GM12878 (cell line): ENCODE results near the gene PPM1A. TPM values are rescaled to one million over a fixed set of nuclear protein-coding genes. Genes with fewer than 3 reads are reported as not detected.
A peak's percentile ranks its signal among the peaks of the same experiment; 100 is the strongest.

Experiments
- ATF7 ChIP-seq: fragments of 450-650 bp; IDR thresholded peaks from 2 replicates; pipeline ENCODE4 v1.6.1; 2016; ENCODE audit warnings: low read depth, mild to moderate bottlenecking
- BHLHE40 ChIP-seq, 2 experiments: fragments of 450-650 bp in 1 of 2; IDR thresholded peaks; 2 replicates each; pipeline ENCODE4 v1.6.1; 2011 to 2017; ENCODE audit warnings: low read depth in 2 of 2, borderline replicate concordance in 1 of 2, improper control_type of control experiment in 1 of 2, low read length in 1 of 2, mild to moderate bottlenecking in 1 of 2
- CBFB ChIP-seq: IDR thresholded peaks from 2 replicates; pipeline ENCODE4 v1.6.1; 2016; ENCODE audit warnings: antibody characterized with exemption, low read depth
- CHD4 ChIP-seq: fragments of 200-600 bp; sonication (generic); IDR thresholded peaks from 2 replicates; pipeline ENCODE4 v1.6.1; 2016; ENCODE audit warnings: mild to moderate bottlenecking
- CREM ChIP-seq: IDR thresholded peaks from 2 replicates; pipeline ENCODE4 v1.6.1; 2014; ENCODE audit warnings: antibody characterized with exemption, low read depth
- DPF2 ChIP-seq: fragments of 450-650 bp; IDR thresholded peaks from 2 replicates; pipeline ENCODE4 v1.6.1; 2017; ENCODE audit warnings: mild to moderate bottlenecking
- EP300 ChIP-seq, 2 experiments: fragments of 150-350 bp in 1 of 2; IDR thresholded peaks; 2 replicates each; pipeline ENCODE4 v1.6.1; 2011 to 2012; ENCODE audit warnings: low read depth in 2 of 2, low read length in 2 of 2, borderline replicate concordance in 1 of 2, improper control_type of control experiment in 1 of 2, inconsistent platforms in 1 of 2; ENCODE audit not compliant: control insufficient read depth in 1 of 2
- HDAC2 ChIP-seq: fragments of 200-600 bp; sonication (generic); IDR thresholded peaks from 2 replicates; pipeline ENCODE4 v1.6.1; 2017
- HDAC6 ChIP-seq: fragments of 200-600 bp; sonication (generic); IDR thresholded peaks from one replicate; pipeline ENCODE4 v1.8.0; 2017; ENCODE audit warnings: antibody characterized with exemption; ENCODE audit not compliant: unreplicated experiment
- MEF2A ChIP-seq: IDR thresholded peaks from 2 replicates; pipeline ENCODE4 v1.6.1; 2011; ENCODE audit warnings: low read depth, mild to moderate bottlenecking, low read length, moderate library complexity; ENCODE audit not compliant: insufficient read depth
- MTA3 ChIP-seq: IDR thresholded peaks from 2 replicates; pipeline ENCODE4 v1.6.1; 2012; ENCODE audit warnings: low read length, inconsistent platforms, borderline replicate concordance
- NR2C1 ChIP-seq: fragments of 450-650 bp; IDR thresholded peaks from 2 replicates; pipeline ENCODE4 v1.6.1; 2017; ENCODE audit warnings: antibody characterized with exemption, mild to moderate bottlenecking, moderate library complexity
- POLR2AphosphoS2 ChIP-seq: IDR thresholded peaks from 2 replicates; pipeline ENCODE4 v1.6.1; 2011; ENCODE audit warnings: low read depth, mild to moderate bottlenecking, low read length, improper control_type of control experiment, moderate library complexity
- RB1 ChIP-seq: fragments of 450-650 bp; formaldehyde crosslinking; IDR thresholded peaks from 2 replicates; pipeline ENCODE4 v1.6.1; 2017; ENCODE audit warnings: mild to moderate bottlenecking, borderline replicate concordance
- SREBF1 ChIP-seq: IDR thresholded peaks from 2 replicates; pipeline ENCODE4 v1.6.1; 2012; ENCODE audit warnings: mild to moderate bottlenecking, low read length
- SUZ12 ChIP-seq: fragments of 200-600 bp; sonication (generic); IDR thresholded peaks from one replicate; pipeline ENCODE4 v1.6.1; 2018; ENCODE audit warnings: antibody characterized with exemption, mild to moderate bottlenecking; ENCODE audit not compliant: unreplicated experiment
- TCF3 ChIP-seq: IDR thresholded peaks from 2 replicates; pipeline ENCODE4 v1.6.1; 2012; ENCODE audit warnings: low read depth, mild to moderate bottlenecking, low read length, borderline replicate concordance; ENCODE audit not compliant: insufficient read depth
- ZBED1 ChIP-seq: IDR thresholded peaks from 2 replicates; pipeline ENCODE4 v1.6.1; 2016; ENCODE audit warnings: borderline replicate concordance
- ZNF384 ChIP-seq: IDR thresholded peaks from 2 replicates; pipeline ENCODE4 v1.6.1; 2012; ENCODE audit warnings: low read depth, mild to moderate bottlenecking, low read length, improper control_type of control experiment, borderline replicate concordance
- polyA plus RNA-seq, 11 experiments: library from polyadenylated mRNA; depleted of rRNA in 4 of 11; unstranded in 6 of 11; stranded (reverse) in 5 of 11; fragments of >200 nt; fragmentation: Nextera tagmentation in 4 of 11; fragmentation: Illumina TruSeq in 1 of 11; extraction: Ambion mirVana in 4 of 11; extraction: Trizol in 1 of 11; gene quantifications; 1 replicate in 1 of 11; 2 replicates in 10 of 11; pipeline versions ENCODE4 v1.2.1 to v1.2.3, GENCODE V29; 2011 to 2016; ENCODE audit warnings: inconsistent platforms in 2 of 11, missing spikeins in 2 of 11, low read depth in 1 of 11
- total RNA-seq, 4 experiments: library from RNA; depleted of rRNA in 3 of 4; stranded (reverse); fragments of >200 nt in 3 of 4; fragmentation: Illumina TruSeq in 1 of 4; extraction: Trizol in 1 of 4; gene quantifications; 2 replicates each; pipeline versions ENCODE4 v1.2.1 to v1.2.3, GENCODE V29; 2013 to 2021
- TF ChIP-seq, protein P1 (sequence below): IDR thresholded peaks from 2 replicates; pipeline ENCODE4 v1.6.1; 2011; ENCODE audit warnings: borderline replicate concordance, low read depth, mild to moderate bottlenecking, moderate library complexity, low read length; ENCODE audit not compliant: insufficient read depth, poor library complexity, severe bottlenecking
- TF ChIP-seq, protein P2 (sequence below): fragments of 450-650 bp; IDR thresholded peaks from 2 replicates; pipeline ENCODE4 v1.6.1; 2017; ENCODE audit warnings: mild to moderate bottlenecking, moderate library complexity
- TF ChIP-seq, protein P3 (sequence below): IDR thresholded peaks from 2 replicates; pipeline ENCODE4 v1.6.1; 2011; ENCODE audit warnings: low read depth, low read length, improper control_type of control experiment, borderline replicate concordance

PPM1A gene
- total and polyA plus RNA-seq, 10 of the 15 experiments (the other 5 are each of a cell fraction or from before 2014, with no cell fraction given) = 16.8 to 124 (median 47.0) TPM

DNA sequence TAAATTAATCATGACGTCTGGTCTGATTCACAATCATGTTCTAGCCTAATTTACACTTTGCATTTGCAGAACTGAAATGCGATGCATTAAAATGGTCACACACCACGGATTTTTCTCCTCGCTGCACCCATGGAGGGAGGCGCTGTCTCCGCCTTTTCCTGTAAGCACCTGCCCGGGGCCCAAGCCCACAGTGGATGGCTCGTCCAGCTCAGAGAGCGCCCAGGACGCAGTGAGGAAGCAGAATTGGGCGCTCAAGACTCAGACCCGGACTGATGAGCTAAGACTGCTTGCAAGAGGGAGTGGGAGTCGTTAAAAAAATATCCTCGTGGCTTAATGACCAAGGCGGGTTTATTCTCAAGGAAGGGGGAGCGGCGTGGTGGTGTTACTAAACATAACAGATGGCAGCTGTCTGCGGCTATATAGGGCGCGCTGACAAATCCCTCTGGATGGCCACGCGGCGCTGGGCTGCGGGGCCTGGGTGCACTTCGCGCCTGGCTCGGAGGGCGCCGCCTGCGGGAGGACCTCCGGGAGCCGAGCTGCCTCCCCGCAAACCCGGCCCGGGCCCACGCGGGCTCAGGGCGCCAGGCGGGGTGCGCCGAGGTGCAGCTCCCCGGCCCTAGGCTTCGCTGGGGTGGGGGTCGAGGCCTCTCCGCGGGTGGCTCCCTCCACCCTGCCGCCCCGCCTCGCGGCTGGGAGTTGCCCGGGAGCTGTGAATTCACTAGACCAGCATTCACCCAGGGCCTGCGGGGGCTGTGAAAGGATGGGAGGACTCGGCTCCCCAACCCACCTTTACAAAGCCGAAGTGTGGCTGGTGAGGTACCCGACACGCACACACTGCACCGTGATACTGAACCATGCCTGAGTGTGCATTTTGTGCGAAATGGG is 78.7 kb downstream of the PPM1A start (continued):
- TF ChIP-seq, protein P1, sequence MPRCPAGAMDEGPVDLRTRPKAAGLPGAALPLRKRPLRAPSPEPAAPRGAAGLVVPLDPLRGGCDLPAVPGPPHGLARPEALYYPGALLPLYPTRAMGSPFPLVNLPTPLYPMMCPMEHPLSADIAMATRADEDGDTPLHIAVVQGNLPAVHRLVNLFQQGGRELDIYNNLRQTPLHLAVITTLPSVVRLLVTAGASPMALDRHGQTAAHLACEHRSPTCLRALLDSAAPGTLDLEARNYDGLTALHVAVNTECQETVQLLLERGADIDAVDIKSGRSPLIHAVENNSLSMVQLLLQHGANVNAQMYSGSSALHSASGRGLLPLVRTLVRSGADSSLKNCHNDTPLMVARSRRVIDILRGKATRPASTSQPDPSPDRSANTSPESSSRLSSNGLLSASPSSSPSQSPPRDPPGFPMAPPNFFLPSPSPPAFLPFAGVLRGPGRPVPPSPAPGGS = no peak
- TF ChIP-seq ATF7 (peak; percentile 73), EP300 (IDR thresholded peaks at IDR 0.05; ENCODE audit: borderline replicate concordance in 1 of 2, control insufficient read depth in 1 of 2, low read depth in 2 of 2, low read length in 2 of 2) (no peak; a peak in 2 of 4 replicates), RB1 (peak; percentile 22; the same call in 1 of the 2 replicates), DPF2 (peak; percentile 87), CREM (no peak), TCF3 (peak; percentile 53; the same call in 1 of the 2 replicates), SREBF1 (no peak), HDAC2 (no peak), CBFB (no peak), MTA3 (no peak), ZBED1 (no peak), CHD4 (no peak), POLR2AphosphoS2 (no peak), HDAC6 (no peak), NR2C1 (no peak), BHLHE40 (IDR thresholded peaks at IDR 0.05; ENCODE audit: borderline replicate concordance in 1 of 2, low read depth in 2 of 2, low read length in 1 of 2) (peak; percentile 37 to 59; a peak in 2 of 4 replicates), ZNF384 (0 out of 2 replicates have a peak, but pooled peaks have one; percentile 11), MEF2A (no peak), SUZ12 (no peak)
- TF ChIP-seq, protein P2, sequence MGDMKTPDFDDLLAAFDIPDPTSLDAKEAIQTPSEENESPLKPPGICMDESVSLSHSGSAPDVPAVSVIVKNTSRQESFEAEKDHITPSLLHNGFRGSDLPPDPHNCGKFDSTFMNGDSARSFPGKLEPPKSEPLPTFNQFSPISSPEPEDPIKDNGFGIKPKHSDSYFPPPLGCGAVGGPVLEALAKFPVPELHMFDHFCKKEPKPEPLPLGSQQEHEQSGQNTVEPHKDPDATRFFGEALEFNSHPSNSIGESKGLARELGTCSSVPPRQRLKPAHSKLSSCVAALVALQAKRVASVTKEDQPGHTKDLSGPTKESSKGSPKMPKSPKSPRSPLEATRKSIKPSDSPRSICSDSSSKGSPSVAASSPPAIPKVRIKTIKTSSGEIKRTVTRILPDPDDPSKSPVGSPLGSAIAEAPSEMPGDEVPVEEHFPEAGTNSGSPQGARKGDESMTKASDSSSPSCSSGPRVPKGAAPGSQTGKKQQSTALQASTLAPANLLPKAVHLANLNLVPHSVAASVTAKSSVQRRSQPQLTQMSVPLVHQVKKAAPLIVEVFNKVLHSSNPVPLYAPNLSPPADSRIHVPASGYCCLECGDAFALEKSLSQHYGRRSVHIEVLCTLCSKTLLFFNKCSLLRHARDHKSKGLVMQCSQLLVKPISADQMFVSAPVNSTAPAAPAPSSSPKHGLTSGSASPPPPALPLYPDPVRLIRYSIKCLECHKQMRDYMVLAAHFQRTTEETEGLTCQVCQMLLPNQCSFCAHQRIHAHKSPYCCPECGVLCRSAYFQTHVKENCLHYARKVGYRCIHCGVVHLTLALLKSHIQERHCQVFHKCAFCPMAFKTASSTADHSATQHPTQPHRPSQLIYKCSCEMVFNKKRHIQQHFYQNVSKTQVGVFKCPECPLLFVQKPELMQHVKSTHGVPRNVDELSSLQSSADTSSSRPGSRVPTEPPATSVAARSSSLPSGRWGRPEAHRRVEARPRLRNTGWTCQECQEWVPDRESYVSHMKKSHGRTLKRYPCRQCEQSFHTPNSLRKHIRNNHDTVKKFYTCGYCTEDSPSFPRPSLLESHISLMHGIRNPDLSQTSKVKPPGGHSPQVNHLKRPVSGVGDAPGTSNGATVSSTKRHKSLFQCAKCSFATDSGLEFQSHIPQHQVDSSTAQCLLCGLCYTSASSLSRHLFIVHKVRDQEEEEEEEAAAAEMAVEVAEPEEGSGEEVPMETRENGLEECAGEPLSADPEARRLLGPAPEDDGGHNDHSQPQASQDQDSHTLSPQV = no peak
- TF ChIP-seq, protein P3, sequence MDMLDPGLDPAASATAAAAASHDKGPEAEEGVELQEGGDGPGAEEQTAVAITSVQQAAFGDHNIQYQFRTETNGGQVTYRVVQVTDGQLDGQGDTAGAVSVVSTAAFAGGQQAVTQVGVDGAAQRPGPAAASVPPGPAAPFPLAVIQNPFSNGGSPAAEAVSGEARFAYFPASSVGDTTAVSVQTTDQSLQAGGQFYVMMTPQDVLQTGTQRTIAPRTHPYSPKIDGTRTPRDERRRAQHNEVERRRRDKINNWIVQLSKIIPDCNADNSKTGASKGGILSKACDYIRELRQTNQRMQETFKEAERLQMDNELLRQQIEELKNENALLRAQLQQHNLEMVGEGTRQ = no peak
